T-helper 17 cell (primary cell): Measurements from ENCODE around the gene TEDC1. TPM values are rescaled to one million over a fixed set of nuclear protein-coding genes. Genes with fewer than 3 reads are reported as not detected.

Experiments
- ATAC-seq: fragments of 150-1000 bp; cut with Tn5 transposase; 2 replicates; pipeline ENCODE4 v1.10.0; 2021; ENCODE audit warnings: mild to moderate bottlenecking, moderate library complexity
- DNase-seq, 3 donors: peaks; one replicate each; pipeline versions ENCODE4 v3.0.0 to v3.0.0-alpha.2; 2020 to 2021
- H3K9me3 ChIP-seq: one replicate; pipeline ENCODE4 v1.7.0; 2013; ENCODE audit warnings: low read length, mild to moderate bottlenecking; ENCODE audit not compliant: control insufficient read depth, poor library complexity, severe bottlenecking
- H3K27ac Mint-ChIP-seq: one replicate; pipeline ENCODE4 v1.8.0; 2022; ENCODE audit warnings: mild to moderate bottlenecking, moderate library complexity, mixed read lengths
- H3K27me3 Mint-ChIP-seq: one replicate; pipeline ENCODE4 v1.8.0; 2022; ENCODE audit warnings: mixed read lengths
- H3K36me3 Mint-ChIP-seq: one replicate; pipeline ENCODE4 v1.8.0; 2022; ENCODE audit warnings: low read depth, mixed read lengths
- H3K4me1 Mint-ChIP-seq: one replicate; pipeline ENCODE4 v1.8.0; 2022; ENCODE audit warnings: mild to moderate bottlenecking, mixed read lengths
- H3K4me3 Mint-ChIP-seq: one replicate; pipeline ENCODE4 v1.8.0; 2022; ENCODE audit warnings: mild to moderate bottlenecking, moderate library complexity, mixed read lengths
- total RNA-seq, 4 donors: library from RNA in 2 of 4; stranded (reverse) in 2 of 4; gene quantifications; one replicate each; pipeline ENCODE4 v1.2.3 and lab custom pipeline; 2022 to 2026

Gene TEDC1
- total RNA-seq, 2 donors from 2014 or later: 141 to 361 TPM

DNA sequence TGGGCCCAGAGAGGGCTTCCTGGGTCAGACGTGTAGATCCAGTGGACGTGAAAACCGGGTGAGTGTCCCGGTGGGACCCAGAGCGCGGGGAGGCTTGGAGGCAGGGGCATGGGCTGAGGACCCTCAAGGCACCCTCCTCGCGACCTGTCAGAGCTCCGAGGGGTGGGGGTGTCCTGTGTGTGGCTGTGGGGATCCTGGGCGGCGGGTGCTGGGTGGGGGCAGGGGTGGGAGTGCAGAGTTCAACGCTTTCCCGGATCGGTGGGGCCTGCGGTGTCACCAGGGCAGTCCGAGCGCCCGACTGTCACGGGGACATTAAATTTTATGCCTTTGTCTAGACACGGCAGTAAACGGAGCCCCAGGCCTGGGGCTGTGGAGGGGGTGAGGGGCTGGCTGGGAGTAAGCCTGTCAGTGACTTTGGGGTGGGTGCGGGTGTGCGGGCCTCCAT is 36.4 kb downstream of the TEDC1 start:
- peak overlapping the region; percentile 14 for H3K27ac Mint-ChIP-seq
- ATAC-seq (no peak), DNase-seq (no peak)
- peaks cover 6% of the 10 kb centered on the region for H3K27me3 Mint-ChIP-seq
- peaks cover 22% of the 10 kb centered on the region for H3K4me1 Mint-ChIP-seq
- H3K36me3 Mint-ChIP-seq: no peaks in the 10 kb centered on the region
- H3K4me3 Mint-ChIP-seq: peak overlapping the region; percentile 93
- no peaks in the 10 kb centered on the region for H3K9me3 ChIP-seq

DNA sequence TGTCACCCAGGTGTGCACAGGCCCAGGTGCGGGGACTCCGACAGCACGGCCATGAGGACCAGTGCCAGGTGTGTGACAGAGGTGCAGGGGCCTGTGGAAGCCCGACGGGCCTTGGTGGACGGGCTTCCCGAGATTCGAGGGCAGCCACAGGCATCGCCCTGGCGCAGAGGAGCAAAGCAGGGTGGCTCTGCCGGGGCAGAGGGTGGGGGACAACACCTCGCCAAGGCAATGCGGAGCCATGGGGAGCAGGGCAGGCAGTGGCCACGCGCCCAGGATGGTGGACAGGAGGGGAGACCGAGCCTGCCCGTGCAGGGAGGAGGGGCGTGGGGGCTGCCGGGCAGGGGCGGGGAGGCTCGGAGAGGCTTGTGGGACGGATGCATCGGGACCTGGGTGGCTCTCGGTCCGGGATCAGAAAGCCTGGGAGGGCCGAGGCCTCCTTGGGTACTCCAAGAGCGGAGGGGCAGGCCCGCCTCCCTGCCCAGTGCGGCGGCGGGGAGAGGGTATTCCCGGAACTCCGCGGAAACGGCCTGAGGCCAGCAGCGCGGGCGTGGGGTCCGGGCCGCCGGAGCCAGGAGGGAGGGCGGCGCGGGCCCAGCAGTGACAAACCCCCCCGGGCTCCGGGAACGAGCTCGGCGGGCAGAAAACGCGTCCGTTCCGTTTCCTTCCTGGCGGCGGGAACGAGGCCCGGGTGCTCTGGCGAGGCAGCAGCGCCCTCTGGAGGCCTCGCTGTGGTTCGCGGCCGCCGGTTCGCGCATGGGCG is 37.0 kb downstream of the TEDC1 start:
- Mint-ChIP-seq H3K4me1 (peaks cover 23% of the 10 kb centered on the region), H3K4me3 (peak overlapping the region; percentile 93), H3K36me3 (no peaks in the 10 kb centered on the region), H3K27me3 (peaks cover 6% of the 10 kb centered on the region), H3K27ac (peak overlapping the region; percentile 14)
- H3K9me3 ChIP-seq: no peaks in the 10 kb centered on the region
- DNase-seq (peak; percentile 73 to 81 (median 73)), ATAC-seq (peak; percentile 77)

DNA sequence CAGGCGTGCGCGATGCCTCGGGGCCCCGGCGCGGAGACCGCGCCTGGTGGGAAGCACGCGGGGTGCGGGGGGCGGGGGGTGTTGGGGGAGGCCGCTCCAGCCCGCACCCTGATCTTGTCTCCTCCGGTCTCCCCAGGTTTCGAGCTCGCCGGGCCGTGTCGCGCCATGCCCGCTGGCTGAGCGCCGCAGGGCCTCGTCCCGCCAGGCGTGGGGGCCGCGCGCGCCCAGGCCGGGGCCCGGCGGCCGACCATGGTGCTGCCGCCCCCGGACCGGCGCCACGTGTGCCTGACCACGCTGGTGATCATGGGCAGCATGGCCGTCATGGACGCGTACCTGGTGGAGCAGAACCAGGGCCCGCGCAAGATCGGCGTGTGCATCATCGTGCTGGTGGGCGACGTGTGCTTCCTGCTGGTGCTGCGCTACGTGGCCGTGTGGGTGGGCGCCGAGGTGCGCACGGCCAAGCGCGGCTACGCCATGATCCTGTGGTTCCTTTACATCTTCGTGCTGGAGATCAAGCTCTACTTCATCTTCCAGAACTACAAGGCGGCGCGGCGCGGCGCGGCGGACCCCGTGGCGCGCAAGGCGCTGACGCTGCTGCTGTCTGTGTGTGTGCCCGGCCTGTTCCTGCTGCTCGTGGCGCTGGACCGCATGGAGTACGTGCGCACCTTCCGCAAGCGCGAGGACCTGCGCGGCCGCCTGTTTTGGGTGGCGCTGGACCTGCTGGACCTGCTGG is 37.7 kb downstream of the TEDC1 start:
- H3K9me3 ChIP-seq: no peaks in the 10 kb centered on the region
- Mint-ChIP-seq H3K27ac (no peak overlapping the region), H3K36me3 (no peaks in the 10 kb centered on the region), H3K4me1 (peaks cover 23% of the 10 kb centered on the region), H3K27me3 (peaks cover 8% of the 10 kb centered on the region), H3K4me3 (peak overlapping the region; percentile 93)
- ATAC-seq (peak; percentile 16), DNase-seq (no peak)

DNA sequence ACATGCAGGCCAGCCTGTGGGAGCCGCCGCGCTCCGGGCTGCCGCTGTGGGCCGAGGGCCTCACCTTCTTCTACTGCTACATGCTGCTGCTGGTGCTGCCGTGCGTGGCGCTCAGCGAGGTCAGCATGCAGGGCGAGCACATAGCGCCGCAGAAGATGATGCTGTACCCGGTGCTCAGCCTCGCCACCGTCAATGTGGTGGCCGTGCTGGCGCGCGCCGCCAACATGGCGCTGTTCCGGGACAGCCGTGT is 38.2 kb downstream of the TEDC1 start:
- ATAC-seq (no peak), DNase-seq (no peak)
- Mint-ChIP-seq H3K4me1 (peaks cover 23% of the 10 kb centered on the region), H3K27ac (no peak overlapping the region), H3K27me3 (peaks cover 12% of the 10 kb centered on the region), H3K4me3 (peak overlapping the region; percentile 87), H3K36me3 (no peaks in the 10 kb centered on the region)
- H3K9me3 ChIP-seq: no peaks in the 10 kb centered on the region

DNA sequence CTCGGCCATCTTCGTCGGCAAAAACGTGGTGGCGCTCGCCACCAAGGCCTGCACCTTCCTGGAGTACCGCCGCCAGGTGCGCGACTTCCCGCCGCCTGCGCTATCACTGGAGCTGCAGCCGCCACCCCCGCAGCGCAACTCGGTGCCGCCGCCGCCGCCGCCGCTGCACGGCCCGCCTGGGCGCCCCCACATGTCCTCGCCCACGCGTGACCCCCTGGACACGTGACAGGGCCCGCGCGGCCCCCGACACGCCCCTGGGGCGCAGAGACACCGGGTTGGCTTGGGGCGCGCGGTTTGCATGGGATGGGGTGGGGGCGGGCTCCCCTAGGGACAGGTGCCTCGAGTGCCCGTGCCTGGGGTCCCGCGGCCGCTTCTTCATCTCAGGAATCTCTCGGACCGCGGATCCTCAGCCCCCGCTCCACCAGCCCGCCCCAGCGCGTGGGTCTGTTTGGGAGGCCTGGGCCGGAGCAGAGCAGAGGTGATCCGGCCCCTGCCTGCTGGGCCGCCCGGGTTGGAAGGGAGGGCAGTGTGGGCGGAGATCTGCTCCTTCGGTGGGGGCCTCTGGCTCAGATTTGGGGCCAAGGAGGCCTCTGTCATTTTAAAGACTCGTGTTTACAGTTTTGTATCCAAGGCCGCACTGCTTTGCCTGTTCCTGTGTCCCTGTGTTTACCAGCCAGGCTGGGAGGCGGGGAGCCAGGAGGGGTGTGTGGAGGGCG is 38.7 kb downstream of the TEDC1 start:
- peaks cover 7% of the 10 kb centered on the region for H3K27me3 Mint-ChIP-seq
- H3K36me3 Mint-ChIP-seq: no peaks in the 10 kb centered on the region
- H3K4me1 Mint-ChIP-seq: peaks cover 20% of the 10 kb centered on the region
- no peak overlapping the region for H3K27ac Mint-ChIP-seq
- H3K4me3 Mint-ChIP-seq: peak overlapping the region; percentile 87
- no peak for DNase-seq
- ATAC-seq: peak; percentile 13
- no peaks in the 10 kb centered on the region for H3K9me3 ChIP-seq

DNA sequence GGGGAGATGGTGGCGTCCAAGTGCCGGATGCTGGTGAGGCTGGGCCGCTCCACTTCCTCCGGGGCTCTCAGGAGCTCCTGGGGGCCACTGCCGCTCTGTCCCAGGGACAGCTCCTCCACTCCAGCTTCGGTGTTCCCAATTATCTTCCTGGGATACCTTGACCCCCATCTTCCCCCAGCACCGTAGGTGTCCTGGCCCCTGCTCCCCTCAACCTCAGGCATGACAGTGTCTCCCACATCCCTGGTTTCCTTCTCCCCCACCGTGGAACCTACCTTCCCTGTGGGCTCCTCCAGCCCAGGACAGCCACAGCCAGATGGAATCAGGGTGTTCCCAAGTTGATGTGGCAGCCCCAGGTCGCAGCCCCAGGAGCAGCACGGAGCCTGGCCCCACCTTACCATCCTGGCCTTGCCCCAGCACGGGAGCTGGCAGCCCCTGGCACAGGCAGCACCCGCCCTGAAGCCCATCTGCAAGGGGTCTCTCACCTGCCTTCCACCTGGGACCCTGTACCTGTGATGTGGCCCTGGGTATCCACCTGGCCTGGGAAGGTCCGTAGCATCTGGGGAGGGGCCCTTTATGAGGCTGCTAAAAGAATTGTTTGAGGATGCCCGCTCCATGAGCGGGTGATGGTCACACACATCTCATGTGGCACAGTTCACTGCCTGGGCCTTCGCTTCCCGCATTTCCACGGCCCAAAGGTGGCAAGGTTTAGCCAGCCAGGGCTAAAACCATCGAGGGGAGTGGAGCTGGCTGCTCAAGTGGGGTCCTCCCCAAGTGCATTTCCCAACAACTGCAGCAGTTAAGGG is 39.4 kb downstream of the TEDC1 start:
- Mint-ChIP-seq H3K27me3 (peaks cover 6% of the 10 kb centered on the region), H3K4me1 (peaks cover 20% of the 10 kb centered on the region), H3K27ac (no peak overlapping the region), H3K36me3 (no peaks in the 10 kb centered on the region), H3K4me3 (peak overlapping the region; percentile 56)
- no peak for DNase-seq
- ATAC-seq: no peak
- no peaks in the 10 kb centered on the region for H3K9me3 ChIP-seq

DNA sequence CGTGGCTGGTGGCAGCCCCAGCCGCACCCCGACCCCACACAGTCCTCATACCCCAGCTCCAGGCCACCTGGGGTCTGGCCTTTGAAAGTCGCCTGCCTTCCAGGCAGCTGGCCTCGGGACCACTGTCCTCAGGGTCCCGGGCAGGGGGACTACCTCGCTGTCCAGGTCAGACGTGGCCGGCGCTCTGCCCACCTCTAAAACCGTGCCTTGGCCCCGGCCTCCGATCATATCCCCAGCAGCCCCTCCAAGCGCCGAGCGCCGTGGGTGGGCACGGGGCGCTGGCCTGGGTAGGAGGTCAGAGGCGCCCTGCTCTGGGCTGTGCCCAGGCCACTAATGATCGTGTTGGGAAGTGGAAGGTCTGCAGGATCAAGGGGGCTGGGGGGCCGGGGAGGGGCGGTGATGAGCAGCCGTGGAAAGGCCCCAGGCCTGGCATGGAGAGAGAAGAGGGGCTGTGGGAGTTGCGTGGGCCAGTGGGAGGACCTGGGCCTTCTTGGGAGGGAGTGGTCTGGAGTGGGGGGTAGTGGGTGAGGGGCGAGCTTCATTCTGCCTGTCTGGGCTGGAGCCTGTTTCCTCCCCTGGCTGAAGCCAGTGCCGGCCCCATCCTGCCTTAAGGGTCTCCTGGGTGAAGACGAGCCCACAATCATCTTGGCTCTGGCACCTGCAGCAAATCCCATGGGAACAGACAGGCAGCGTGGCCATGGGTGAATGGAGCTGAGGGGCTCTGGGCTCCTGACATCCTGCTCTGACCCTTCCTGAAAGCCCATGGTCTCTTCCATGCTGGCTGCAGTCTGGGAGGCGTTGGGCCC is 40.2 kb downstream of the TEDC1 start:
- H3K9me3 ChIP-seq: no peaks in the 10 kb centered on the region
- ATAC-seq (no peak), DNase-seq (no peak)
- H3K4me3 Mint-ChIP-seq: peak overlapping the region; percentile 56
- no peaks in the 10 kb centered on the region for H3K36me3 Mint-ChIP-seq
- peaks cover 9% of the 10 kb centered on the region for H3K27me3 Mint-ChIP-seq
- peaks cover 20% of the 10 kb centered on the region for H3K4me1 Mint-ChIP-seq
- H3K27ac Mint-ChIP-seq: no peak overlapping the region

DNA sequence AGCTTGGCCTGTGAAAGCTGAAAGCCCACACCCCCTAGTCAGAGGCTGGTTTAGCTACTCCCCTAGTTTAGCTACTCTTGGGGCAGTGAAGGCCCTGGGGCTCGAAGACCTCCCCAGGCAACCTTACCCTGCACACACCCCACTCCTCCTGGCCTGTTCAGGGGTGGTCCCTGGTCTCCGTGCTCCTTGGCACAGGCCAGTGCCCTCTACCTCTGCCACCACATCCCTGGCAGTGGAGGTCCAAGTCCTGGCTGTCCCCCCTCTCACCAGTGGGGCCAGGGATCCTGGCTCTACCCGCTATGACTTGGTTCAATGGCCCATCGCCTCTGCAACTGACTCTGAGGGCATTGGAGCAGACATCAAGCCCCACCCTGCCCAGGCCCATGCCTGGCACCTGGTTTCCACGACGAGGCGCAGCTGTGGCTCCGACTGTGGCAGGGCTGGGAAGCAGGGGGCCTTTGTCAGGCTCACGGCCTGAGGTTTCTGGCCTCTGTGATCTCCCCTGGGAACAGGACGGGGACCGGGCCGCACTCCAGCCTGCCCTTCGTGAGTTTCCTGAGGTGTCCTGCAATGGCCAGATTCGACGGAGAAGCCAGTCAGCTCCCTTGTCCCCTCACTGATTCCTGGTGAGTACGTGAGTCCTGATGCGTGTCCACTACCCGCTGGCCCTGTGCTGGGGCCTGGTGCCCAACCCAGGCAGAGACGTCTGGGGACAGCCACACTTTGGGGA is 41.0 kb downstream of the TEDC1 start:
- no peaks in the 10 kb centered on the region for H3K36me3 Mint-ChIP-seq
- peaks cover 13% of the 10 kb centered on the region for H3K27me3 Mint-ChIP-seq
- H3K9me3 ChIP-seq: no peaks in the 10 kb centered on the region
- peak overlapping the region; percentile 36 for H3K4me3 Mint-ChIP-seq
- H3K27ac Mint-ChIP-seq: no peak overlapping the region
- ATAC-seq: no peak
- no peak for DNase-seq
- peaks cover 21% of the 10 kb centered on the region for H3K4me1 Mint-ChIP-seq

DNA sequence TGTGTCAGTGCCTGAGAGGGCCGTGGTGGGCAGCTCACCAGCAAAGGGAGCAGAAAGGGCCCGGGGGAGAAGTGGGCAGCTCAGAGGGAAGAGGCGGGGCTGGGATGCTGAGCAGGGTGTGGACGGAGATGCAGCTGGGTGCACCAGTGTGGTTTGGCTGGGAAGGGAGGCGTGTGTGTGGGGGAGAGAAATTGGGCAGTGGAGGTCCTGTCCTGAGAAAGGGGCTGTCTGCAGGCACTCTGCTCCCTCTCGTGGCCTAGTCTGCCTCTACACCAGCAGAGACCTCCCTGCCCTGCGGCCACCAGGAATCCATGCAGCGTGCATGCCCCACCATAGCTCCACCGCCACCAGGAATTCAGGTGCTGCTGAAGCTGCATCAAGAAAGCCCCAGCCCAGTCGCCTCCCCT is 41.7 kb downstream of the TEDC1 start:
- DNase-seq: no peak
- H3K4me3 Mint-ChIP-seq: no peak overlapping the region

DNA sequence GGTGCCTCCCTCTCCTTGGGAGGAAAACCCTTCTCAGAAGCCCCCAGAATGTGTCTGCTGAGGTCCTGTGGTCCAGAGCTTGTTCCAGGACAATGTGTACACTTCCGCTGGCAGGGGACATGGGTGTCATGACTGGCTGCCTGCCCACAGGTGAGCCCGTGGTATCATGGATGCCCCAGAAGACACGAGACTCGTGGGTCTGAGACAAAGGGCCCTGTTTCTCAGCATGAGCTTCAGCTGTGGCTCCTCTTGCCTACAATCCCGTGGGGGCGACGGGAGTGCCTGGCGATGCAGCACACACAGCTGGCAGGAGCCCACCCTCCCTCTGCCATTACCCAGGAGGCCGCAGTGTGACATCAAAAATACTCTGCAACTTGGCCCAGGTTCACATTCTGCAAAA is 42.3 kb downstream of the TEDC1 start:
- Mint-ChIP-seq H3K27ac (no peak overlapping the region), H3K4me3 (no peak overlapping the region), H3K4me1 (peaks cover 17% of the 10 kb centered on the region), H3K27me3 (peaks cover 13% of the 10 kb centered on the region), H3K36me3 (no peaks in the 10 kb centered on the region)
- no peaks in the 10 kb centered on the region for H3K9me3 ChIP-seq
- DNase-seq: no peak
- no peak for ATAC-seq

More for the DNA sequence above, 41.7 kb downstream of the TEDC1 start:
- ATAC-seq: no peak
- H3K27me3 Mint-ChIP-seq: peaks cover 13% of the 10 kb centered on the region
- no peaks in the 10 kb centered on the region for H3K36me3 Mint-ChIP-seq
- H3K4me1 Mint-ChIP-seq: peaks cover 18% of the 10 kb centered on the region
- no peak overlapping the region for H3K27ac Mint-ChIP-seq
- no peaks in the 10 kb centered on the region for H3K9me3 ChIP-seq

DNA sequence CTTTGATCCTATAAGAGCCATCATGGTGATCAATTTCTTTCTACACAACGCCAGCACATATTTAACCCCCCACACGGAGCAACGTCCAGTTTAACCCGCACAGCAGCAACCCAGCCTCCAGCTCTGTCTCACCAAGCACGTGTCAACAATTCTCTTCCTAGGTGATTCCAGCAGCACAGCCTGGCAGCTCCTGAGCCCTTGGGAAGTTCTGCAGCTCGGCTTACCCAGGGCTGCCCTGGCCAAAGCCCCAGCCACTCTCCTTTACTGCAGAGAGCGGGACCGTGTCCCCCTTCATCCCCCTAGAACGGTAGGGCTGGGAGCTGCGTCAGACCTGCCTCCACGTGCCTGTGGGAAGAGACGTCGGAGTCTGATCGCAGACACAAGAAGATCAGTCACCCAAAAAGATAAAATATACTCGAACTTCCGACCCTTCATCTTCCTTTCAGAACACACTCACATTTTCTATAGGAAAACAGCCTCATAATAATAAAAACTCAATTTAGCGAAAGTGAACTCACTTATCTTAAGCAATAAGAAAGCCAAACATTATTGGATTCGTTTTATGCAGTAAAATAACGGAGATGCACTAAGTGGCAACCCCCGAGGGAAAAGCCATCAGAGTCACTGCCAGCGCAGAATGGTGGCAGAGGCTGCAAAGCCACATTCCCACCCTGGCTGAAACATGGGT is 42.9 kb downstream of the TEDC1 start:
- Mint-ChIP-seq H3K27me3 (peaks cover 13% of the 10 kb centered on the region), H3K36me3 (no peaks in the 10 kb centered on the region), H3K4me3 (no peak overlapping the region), H3K27ac (no peak overlapping the region), H3K4me1 (peaks cover 17% of the 10 kb centered on the region)
- no peak for DNase-seq
- ATAC-seq: no peak
- no peaks in the 10 kb centered on the region for H3K9me3 ChIP-seq
